ENCODE measurements around the gene BIRC6.
"Not testable (repeated sequence)": the region's sequence is repeated elsewhere in the genome, so short reads cannot be mapped to it uniquely, and the experiment has no call there.

Gene BIRC6, protein sequence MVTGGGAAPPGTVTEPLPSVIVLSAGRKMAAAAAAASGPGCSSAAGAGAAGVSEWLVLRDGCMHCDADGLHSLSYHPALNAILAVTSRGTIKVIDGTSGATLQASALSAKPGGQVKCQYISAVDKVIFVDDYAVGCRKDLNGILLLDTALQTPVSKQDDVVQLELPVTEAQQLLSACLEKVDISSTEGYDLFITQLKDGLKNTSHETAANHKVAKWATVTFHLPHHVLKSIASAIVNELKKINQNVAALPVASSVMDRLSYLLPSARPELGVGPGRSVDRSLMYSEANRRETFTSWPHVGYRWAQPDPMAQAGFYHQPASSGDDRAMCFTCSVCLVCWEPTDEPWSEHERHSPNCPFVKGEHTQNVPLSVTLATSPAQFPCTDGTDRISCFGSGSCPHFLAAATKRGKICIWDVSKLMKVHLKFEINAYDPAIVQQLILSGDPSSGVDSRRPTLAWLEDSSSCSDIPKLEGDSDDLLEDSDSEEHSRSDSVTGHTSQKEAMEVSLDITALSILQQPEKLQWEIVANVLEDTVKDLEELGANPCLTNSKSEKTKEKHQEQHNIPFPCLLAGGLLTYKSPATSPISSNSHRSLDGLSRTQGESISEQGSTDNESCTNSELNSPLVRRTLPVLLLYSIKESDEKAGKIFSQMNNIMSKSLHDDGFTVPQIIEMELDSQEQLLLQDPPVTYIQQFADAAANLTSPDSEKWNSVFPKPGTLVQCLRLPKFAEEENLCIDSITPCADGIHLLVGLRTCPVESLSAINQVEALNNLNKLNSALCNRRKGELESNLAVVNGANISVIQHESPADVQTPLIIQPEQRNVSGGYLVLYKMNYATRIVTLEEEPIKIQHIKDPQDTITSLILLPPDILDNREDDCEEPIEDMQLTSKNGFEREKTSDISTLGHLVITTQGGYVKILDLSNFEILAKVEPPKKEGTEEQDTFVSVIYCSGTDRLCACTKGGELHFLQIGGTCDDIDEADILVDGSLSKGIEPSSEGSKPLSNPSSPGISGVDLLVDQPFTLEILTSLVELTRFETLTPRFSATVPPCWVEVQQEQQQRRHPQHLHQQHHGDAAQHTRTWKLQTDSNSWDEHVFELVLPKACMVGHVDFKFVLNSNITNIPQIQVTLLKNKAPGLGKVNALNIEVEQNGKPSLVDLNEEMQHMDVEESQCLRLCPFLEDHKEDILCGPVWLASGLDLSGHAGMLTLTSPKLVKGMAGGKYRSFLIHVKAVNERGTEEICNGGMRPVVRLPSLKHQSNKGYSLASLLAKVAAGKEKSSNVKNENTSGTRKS (N-terminal part only)

DNA sequence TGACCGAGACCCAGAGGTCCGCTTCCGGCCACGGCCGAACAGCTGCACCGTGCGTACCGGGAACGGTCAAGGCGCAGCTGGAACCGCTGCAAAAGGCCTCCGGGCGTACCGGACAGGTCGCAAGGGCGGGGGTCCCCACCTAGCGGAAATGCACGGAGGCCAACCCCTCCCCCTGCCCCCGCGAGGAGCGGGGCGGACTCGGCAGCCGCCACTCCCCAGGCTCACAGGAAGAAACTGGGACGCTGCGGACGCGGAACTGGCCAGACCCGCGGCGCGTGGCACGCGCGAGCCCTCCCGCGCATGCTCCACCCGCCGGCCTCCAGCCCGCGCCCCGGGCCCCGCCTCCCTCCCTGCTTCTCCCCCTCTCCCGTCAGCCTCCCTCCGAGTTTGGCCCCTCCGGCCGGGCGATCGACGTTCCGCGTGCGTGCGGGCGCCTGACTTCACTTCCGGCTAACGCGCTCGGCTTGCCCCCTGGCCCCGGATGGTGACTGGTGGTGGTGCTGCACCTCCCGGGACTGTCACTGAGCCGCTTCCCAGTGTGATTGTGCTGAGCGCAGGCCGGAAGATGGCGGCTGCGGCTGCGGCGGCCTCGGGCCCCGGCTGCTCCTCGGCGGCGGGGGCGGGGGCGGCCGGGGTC is at the start of gene BIRC6:
BIRC6 (plus strand) TSS at position 343 of the 637 bp plus-strand sequence; CDS start at position 482, 139 bp downstream.
- peak; percentile 97 for DNase-seq

DNA sequence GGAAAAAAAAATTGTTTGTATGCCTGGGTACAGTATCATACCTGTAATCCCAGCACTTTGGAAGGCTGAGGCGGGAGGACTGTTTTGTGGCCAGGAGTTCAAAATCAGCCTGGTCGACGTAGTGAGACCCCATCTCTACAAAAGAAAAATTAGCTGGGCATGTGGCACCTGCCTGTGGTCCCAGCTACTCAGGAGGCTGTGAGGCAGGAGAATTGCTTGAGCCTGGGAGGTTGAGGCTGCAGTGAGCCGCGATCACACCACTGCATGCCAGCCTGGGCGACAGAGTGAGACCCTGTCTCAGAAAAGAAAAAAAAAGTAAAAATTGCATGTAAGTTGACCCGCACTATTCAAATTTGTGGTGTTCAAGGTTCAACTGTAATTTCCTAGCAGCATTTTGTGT is 46.2 kb upstream of the BIRC6 start:
- no peak for DNase-seq

DNA sequence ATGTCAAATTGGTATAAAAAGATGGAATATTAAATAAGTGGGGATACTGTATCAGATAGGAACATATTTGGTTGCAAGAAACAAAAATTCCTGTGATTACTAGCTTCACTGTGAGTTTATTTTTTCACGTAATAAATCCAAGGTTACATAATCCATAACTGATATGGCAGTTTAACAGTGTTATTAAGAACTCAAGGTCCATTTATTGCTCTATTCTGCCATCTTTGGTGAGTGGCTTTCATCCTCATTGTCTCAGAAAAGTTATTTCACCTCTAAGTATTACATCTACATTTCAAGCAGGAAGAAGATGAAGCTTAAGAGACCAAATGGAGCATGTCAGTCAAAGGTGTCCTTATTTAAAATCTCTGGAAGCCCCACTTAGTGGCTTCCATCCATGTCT is 41.9 kb upstream of the BIRC6 start:
- DNase-seq: no peak

DNA sequence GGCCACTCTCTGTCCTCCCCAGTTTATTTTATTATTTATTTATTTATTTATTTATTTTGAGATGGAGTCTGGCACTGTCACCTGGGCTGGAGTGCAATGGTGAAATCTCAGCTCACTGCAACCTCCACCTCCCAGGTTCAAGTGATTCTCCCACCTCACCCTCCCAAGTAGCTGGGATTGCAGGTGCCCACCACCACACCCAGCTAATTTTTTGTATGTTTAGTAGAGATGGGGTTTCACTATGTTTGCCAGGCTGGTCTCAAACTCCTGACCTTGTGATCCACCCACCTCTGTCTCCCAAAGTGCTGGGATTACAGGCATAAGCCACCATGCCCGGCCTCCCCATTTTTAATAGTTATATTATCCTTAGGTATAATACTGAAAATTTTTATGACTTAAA is 28.1 kb upstream of the BIRC6 start:
- not testable (repeated sequence) for DNase-seq

DNA sequence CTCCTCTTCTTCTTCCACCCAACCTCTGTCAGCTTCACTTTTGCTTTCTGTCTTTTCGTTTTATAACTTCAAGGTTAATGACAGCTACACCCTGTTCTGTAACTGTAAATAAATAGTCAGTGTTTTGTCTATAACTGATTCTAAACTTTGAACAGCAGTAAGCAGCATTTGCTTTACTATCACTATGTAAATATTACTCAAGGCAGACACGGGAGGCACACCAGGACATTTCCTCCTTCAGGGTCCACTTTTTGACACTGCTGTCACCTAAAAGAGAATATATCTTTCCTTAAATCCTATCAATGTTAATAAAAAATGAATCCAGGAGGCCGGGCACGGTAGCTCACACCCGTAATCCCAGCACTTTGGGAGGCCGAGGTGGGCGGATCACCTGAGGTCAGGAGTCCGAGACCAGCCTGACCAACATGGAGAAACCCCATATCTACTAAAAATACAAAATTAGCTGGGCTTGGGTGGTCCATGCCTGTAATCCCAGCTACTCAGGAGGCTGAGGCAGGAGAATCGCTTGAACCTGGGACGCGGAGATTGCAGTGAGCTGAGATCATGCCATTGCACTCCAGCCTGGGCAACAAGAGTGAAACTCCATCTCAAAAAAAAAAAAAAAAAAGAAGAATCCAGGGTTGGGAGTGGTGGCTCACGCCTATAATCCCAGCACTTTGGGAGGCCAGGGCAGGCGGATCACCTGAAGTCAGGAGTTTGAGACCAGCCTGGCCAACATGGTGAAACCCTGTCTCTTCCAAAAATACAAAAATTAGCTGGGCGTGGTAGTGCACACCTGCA is 27.4 kb upstream of the BIRC6 start:
- DNase-seq: not testable (repeated sequence)

DNA sequence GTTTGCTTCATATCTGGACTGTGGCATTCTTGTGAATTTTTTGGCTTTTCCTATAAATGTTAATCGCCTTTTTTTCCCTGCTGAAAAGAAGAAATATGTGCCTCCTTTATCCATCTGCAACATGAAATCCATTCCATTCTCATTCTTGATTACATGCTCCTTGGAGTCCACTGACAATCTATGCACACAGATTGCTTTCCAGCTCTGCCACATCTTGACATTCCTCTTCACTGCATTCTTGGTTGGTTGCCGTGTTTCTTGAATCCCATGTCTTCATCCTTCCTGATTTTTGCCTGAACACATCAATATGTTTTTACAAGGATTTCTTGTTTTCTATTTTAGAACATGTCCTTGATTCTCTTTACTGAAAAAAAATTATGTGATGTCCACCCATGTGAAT is 26.7 kb upstream of the BIRC6 start:
- no peak for DNase-seq

DNA sequence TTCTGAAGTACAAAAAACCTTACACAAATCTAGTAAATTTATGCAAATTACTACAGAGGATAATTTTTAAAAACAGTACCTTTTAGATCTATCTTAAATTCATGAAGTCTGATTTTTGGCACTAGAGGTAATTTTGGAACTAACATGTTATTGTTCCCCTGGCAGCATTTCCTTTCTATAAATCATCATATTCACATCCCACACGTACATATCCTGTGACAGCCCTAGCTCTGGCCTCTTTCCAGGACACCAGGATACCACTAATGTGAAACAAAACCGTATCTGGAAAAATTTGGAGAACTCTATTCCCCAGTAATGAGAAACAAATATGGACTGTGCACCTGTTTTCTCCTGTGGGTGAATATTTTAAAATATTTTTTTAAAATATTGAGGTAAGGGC is 14.0 kb upstream of the BIRC6 start:
- DNase-seq: no peak

DNA sequence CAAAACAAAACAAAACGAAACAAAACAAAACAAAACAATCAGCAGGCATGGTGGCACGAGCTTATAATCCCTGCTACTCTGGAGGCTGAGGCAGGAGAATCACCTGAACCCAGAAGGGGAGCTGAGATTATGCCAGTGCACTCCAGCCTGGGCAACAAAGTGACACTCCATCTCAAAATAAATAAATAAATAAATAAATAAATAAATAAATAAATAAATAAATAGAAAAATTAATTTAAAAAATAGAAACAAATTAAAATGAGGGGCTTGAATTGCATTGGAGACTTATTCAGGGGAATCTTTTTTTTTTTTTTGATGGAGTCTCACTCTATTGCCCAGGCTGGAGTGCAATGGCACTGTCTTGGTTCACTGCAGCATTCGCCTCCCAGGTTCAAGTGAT is 6.0 kb upstream of the BIRC6 start:
- not testable (repeated sequence) for DNase-seq

DNA sequence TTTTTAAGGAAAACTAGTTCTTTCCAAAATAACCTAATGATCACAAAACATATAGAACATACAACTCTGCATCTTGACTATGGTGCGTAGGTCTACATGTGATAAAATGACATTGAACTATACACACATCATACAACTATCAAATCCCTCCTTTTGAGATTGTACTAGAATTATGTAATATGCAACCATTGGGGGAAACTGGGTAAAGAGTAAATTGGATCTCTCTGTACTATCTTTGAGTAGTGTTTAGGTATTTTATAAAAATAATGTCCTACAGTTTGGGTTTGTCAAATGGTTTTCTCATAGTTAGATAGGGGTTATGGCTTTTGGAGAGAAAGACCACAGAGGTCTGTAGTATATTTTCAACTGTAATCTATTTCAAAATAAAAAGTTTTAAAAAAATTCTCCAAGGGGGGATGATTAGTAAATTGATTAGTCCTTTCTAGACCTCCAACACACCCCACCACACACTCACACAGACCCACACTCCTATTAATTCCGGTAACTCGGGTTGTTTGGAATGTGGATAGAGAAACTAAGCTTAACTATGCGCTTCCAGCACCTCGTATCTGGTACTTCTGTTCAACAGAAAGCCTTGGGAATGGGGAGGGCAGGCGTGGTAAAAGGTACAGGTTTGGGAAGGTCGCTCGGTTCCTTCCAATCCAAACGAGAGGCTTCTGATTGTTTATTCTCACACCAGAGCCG is 695 bp upstream of the BIRC6 start:
- no peak for DNase-seq

DNA sequence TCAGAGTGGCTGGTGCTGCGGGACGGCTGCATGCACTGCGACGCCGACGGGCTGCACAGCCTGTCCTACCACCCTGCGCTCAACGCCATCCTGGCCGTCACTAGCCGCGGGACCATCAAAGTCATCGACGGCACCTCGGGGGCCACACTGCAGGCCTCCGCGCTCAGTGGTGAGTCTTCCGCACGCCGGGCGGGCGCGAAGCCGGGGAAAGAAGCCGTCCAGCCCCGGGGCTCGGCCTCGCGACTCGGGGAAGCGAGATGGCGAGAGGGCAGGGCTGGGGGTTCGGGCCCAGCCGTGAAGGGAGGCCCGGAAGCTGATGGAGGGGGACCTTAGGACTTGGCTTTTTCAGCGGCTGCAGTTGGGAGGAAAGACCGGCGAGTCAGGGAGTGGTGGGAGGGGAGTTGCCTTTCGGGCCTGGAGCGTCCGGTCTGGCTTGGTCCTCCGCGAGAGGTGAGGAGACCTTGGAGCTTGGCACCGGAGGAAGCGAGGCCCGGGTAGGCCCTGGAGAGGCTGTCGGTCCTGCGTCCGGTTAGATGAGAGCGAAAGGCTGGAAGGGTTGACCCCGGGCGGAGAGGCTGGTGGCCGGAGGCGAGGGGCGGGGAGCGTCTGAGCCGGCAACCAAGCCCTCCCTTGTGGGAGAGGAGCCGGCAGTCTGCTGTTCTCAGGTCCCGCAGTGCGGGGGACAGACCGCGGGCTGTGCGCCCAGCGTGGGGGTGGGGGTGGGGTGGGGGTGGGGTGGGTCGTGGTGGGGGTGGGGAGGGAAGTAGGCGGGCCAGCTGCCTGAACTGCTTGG is 691 bp downstream of the BIRC6 start:
- no peak for DNase-seq

DNA sequence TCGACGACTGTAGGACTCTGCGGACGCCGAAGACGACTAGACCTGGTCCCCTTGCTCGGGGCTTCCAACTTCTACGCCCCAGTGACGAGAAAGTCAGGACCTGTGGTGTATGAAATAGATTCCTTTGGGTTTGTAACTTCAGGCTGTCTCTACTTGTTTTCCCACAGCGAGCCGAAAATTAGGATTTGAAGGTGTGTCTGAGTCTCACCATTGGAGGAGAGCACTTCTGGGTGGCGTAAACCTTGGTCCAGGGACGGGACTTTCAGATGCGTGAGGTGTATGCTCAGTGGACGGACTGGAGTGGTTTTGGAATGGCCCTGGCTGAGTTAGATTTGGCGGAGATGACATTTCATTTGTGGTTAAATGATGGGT is 1.3 kb downstream of the BIRC6 start:
- no peak for DNase-seq

DNA sequence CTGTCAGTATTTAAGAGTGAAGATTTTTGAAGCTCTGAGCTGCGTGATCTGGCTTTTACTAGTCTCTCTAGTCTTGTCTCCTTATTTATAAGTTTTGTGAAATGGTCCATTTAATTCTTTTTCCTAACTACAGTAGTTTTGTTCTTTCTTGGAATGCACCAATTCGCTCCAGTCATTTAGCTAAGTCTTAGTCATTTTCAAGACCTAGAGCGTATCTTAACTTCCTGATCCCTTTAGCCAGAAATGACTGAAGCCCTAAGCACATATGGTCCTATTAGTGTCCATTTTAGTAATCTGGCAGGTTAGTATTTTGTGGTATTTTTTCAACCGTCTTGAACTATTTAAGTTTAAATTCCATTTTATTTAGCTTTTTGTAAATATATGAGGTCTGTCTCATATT is 3.6 kb downstream of the BIRC6 start:
- DNase-seq: no peak

DNA sequence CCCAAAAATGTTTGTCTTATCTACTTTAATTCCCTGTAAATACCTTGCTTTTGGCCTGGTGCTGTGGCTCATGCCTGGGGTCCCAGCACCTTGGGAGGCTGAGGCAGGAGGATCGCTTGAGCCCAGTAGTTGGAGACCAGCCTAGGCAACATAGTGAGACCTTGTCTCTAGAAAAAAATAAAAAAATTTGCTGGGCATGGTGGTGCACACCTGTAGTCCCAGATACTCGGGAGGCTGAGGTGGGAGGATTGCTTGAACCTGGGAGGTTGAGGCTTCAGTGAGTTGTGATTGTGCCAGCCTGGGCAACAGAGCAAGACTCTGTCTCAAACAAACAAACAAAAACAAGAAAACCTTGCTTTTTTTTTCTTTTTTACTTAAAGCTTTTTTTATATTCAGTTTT is 6.2 kb downstream of the BIRC6 start:
- not testable (repeated sequence) for DNase-seq

DNA sequence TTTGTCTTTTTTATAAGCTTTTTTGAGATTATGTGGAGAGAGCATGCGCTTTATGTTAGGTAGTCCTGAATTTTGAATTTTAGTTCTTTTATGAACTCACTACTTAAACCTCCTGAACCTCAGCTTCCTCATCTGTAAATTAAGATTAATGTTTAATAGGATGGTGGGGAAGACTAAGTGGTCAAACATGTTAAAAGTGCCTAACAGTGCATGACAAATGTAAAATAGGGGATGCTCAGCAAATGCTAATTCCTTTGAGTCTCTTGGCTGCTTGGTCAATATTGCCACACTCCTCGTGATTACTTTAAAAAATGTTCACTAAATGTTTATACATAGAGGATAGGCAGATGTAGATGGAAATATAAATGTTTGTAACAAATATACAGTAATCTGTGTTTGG is 6.8 kb downstream of the BIRC6 start:
- no peak for DNase-seq

DNA sequence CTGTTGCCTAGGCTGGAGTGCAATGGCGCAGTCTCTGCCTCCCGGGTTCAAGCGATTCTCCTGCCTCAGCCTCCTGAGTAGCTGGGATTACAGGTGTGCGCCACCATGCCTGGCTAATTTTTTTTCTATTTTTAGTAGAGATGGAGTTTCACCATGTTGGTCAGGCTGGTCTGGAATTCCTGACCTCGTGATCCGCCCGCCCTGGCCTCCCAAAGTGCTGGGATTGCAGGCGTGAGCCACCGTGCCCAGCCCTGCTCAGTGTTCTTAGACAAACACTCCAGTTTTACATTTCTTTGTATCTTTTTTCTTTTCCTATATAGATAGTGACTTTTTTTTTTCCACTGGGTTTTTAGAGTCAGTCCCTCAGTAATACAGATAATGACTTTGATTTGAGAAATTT is 7.5 kb downstream of the BIRC6 start:
- DNase-seq: not testable (repeated sequence)

DNA sequence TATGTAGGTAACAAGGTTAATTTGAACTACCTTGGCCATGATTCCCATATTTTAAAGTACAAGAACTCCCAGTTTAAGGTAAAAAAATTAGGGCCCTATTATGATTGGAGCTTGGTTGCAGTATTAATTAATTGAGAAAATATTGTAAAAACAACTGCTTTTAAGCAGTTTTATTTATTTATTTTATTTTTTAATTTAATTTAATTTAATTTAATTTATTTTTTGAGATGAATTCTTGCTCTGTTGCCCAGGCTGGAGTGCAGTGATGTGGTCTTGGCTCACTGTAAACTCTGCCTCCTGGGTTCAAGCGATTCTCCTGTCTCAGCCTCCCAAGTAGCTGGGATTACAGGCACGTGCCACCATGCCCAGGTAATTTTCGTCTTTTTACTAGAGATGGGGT is 8.9 kb downstream of the BIRC6 start:
- not testable (repeated sequence) for DNase-seq

DNA sequence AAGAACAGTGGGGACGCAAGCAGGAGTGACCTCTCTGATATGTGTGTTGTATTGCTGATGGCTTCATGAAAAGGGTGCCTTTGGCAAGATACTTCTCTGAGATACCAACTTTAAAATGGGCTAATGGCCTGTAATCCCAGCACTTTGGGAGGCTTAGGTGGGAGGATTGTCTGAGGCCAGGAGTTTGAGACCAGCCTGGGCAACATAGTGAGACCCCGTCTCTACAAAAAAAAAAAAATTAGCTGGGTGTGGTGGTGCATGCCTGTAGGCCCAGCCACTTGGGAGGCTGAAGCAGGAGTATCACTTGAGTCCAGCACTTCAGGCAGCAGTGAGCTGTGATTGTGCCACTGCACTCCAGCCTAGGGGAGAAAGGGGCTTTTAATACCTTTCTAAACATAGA is 9.8 kb downstream of the BIRC6 start:
- DNase-seq: no peak

DNA sequence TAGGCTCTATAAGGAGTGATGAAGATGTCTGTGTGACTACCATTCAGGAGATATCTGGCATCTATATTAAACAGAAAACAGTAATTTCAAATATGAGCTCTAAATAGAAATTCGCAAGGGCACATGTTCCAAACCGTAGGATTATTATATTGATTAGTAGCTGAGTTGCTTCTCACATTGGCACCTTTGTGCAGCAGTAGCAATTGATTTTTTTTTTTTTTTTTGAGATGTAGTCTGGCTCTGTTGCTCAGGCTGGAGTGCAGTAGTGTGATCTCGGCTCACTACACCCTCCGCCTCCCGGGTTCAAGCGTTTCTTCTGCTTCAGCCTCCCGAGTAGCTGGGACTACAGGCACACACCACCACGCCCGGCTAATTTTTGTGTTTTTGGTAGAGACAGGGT is 12.4 kb downstream of the BIRC6 start:
- no peak for DNase-seq

DNA sequence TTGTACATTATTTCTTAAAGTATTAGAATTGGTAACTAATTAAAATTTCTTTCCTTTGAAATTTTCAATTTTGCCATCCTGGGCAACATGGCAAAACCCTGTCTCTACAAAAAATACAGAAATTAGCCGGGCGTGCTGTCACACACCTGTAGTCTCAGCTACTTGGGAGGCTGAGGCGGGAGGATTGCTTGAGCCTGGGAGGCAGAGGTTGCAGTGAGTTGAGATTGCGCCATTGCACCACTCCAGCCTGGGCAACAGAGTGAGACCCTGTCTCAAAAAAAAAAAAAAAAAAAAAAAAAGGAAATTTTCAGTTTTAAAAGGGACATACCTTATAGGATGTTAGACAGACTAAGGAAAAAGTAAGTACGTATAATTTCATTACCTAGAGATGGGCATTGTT is 14.1 kb downstream of the BIRC6 start:
- DNase-seq: not testable (repeated sequence)

DNA sequence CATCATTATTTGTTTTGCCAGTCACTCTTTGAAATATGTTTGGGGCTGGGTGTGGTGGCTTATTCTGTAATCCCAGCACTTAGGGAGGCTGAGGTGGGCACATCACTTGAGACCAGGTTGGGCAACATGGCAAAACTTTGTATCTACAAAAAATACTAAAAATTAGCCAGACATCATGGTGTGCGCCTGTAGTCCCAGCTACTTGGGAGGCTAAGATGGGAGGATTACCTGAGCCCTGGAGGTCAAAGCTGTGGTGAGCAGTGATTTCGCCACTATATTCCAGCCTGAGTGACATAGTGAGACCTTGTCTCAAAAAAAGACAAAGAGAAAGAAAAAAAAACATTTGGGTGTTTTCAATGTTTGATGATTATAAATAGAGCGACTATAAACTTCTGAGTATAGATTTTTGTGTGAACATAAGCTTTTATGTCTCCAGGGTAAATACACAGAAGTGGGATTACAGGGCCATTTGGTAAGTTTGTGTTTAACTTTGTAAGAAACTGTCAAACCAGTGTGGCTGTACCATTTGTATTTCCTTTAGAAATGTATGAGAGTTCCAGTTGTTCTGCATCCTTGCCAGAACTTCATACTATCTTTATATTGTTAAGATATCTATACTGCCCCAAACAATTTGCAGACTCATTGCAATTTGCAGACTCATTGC is 15.8 kb downstream of the BIRC6 start:
- no peak for DNase-seq
